CD14-positive monocyte (primary cell): Measurements from ENCODE around the gene NDUFA8. TPM values are rescaled to one million over a fixed set of nuclear protein-coding genes. Genes with fewer than 3 reads are reported as not detected.
A peak's percentile ranks its signal among the peaks of the same experiment; 100 is the strongest.

Experiments used
- DNase-seq, 3 donors: peaks; one replicate each; pipeline ENCODE4 v3.0.0-alpha.2; 2011 to 2022
- H2AFZ ChIP-seq: 2 replicates; pipeline ENCODE4 v1.6.0; 2012; ENCODE audit warnings: mild to moderate bottlenecking, low read depth, low read length, inconsistent platforms; ENCODE audit not compliant: insufficient read depth, poor library complexity, severe bottlenecking
- H3K27ac ChIP-seq, 2 donors: 1 replicate in 1 of 2; 2 replicates in 1 of 2; pipeline ENCODE4 v1.5.1; 2012 to 2013; ENCODE audit warnings: low read length in 2 of 2, control low read depth in 1 of 2, inconsistent platforms in 1 of 2, low read depth in 1 of 2, mild to moderate bottlenecking in 1 of 2
- H3K27me3 ChIP-seq, 2 donors: one replicate each; pipeline versions ENCODE4 v1.6.0 to v1.6.1; 2011 to 2013; ENCODE audit warnings: low read length in 2 of 2; ENCODE audit not compliant: control insufficient read depth in 2 of 2, insufficient read depth in 2 of 2
- H3K36me3 ChIP-seq, 2 donors: replicated peaks in 1 of 2; 1 replicate in 1 of 2; 2 replicates in 1 of 2; pipeline versions ENCODE4 v1.5.1 to v1.6.1; 2012 to 2013; ENCODE audit warnings: low read length in 2 of 2, control low read depth in 1 of 2, inconsistent platforms in 1 of 2, mild to moderate bottlenecking in 1 of 2; ENCODE audit not compliant: insufficient read depth in 2 of 2, control insufficient read depth in 1 of 2
- H3K4me1 ChIP-seq, 2 donors: 1 replicate in 1 of 2; 2 replicates in 1 of 2; pipeline versions ENCODE4 v1.5.1 to v1.6.1; 2012 to 2013; ENCODE audit warnings: low read length in 2 of 2, control low read depth in 1 of 2, inconsistent platforms in 1 of 2, mild to moderate bottlenecking in 1 of 2, moderate library complexity in 1 of 2; ENCODE audit not compliant: insufficient read depth in 2 of 2, control insufficient read depth in 1 of 2
- H3K4me2 ChIP-seq: replicated peaks from 2 replicates; pipeline ENCODE3; 2012; ENCODE audit warnings: low read length, moderate library complexity, mild to moderate bottlenecking; ENCODE audit not compliant: poor library complexity, severe bottlenecking; ENCODE audit errors: extremely low read depth
- H3K4me3 ChIP-seq, 3 experiments: fragments of 200-600 bp in 1 of 3; sonication (generic) in 1 of 3; replicated peaks in 1 of 3; 1 replicate in 2 of 3; 2 replicates in 1 of 3; pipeline ENCODE4 v1.5.1; 2011 to 2013; ENCODE audit warnings: low read length in 3 of 3, mild to moderate bottlenecking in 3 of 3, control low read depth in 2 of 3, low read depth in 2 of 3, inconsistent platforms in 1 of 3, moderate library complexity in 1 of 3
- H3K79me2 ChIP-seq: 2 replicates; pipeline ENCODE4 v1.6.0; 2012; ENCODE audit warnings: mild to moderate bottlenecking, control low read depth, inconsistent platforms, low read length, moderate library complexity; ENCODE audit not compliant: insufficient read depth
- H3K9ac ChIP-seq: 2 replicates; pipeline ENCODE4 v1.6.0; 2017; ENCODE audit warnings: low read length, mild to moderate bottlenecking; ENCODE audit not compliant: insufficient read depth, poor library complexity, severe bottlenecking
- H3K9me3 ChIP-seq, 2 donors: replicated peaks in 1 of 2; 1 replicate in 1 of 2; 2 replicates in 1 of 2; pipeline versions ENCODE4 v1.5.1 to v1.6.1; 2012 to 2013; ENCODE audit warnings: low read length in 2 of 2, control low read depth in 1 of 2; ENCODE audit not compliant: control insufficient read depth in 1 of 2, insufficient read depth in 1 of 2
- H4K20me1 ChIP-seq: 2 replicates; pipeline ENCODE4 v1.6.0; 2012; ENCODE audit warnings: mild to moderate bottlenecking, low read length, control low read depth, moderate library complexity; ENCODE audit not compliant: insufficient read depth
- H3K27ac Mint-ChIP-seq, 7 donors: one replicate each; pipeline ENCODE4 v1.8.0; 2020; ENCODE audit warnings: mild to moderate bottlenecking in 7 of 7, mixed read lengths in 7 of 7, moderate library complexity in 6 of 7, inconsistent platforms in 2 of 7
- H3K27me3 Mint-ChIP-seq, 3 donors: one replicate each; pipeline ENCODE4 v1.8.0; 2021 to 2022; ENCODE audit warnings: low read depth in 3 of 3, mild to moderate bottlenecking in 3 of 3, mixed read lengths in 3 of 3, moderate library complexity in 3 of 3, inconsistent platforms in 1 of 3
- H3K36me3 Mint-ChIP-seq, 2 donors: one replicate each; pipeline ENCODE4 v1.8.0; 2020; ENCODE audit warnings: mixed read lengths in 2 of 2, inconsistent platforms in 1 of 2, mild to moderate bottlenecking in 1 of 2
- H3K4me1 Mint-ChIP-seq: one replicate; pipeline ENCODE4 v1.8.0; 2020; ENCODE audit warnings: mild to moderate bottlenecking, mixed read lengths
- H3K4me3 Mint-ChIP-seq, 2 donors: one replicate each; pipeline ENCODE4 v1.8.0; 2020; ENCODE audit warnings: mild to moderate bottlenecking in 2 of 2, mixed read lengths in 2 of 2, moderate library complexity in 1 of 2
- H3K9me3 Mint-ChIP-seq, 7 donors: one replicate each; pipeline ENCODE4 v1.8.0; 2020 to 2022; ENCODE audit warnings: mixed read lengths in 7 of 7, mild to moderate bottlenecking in 6 of 7, moderate library complexity in 6 of 7, inconsistent platforms in 2 of 7
- WGBS: methylation state at CpG from one replicate; pipeline ENCODE4 v1.1.5; 2013; ENCODE audit warnings: missing lambda C conversion rate; ENCODE audit not compliant: insufficient coverage; 5-methylcytosine and 5-hydroxymethylcytosine counted together
- intact Hi-C, 2 donors: fragments of 100-400 bp; cut with micrococcal nuclease; formaldehyde crosslinking; loops; one replicate each; pipeline versions ENCODE4 v1.15.0 to v1.15.1; 2023
- polyA plus RNA-seq, 3 donors: library from polyadenylated mRNA; depleted of rRNA in 1 of 3; unstranded in 2 of 3; stranded (reverse) in 1 of 3; fragments of 300-500 nt in 2 of 3; fragments of >200 nt in 1 of 3; fragmentation: Illumina TruSeq in 2 of 3; gene quantifications; 1 replicate in 2 of 3; 2 replicates in 1 of 3; pipeline ENCODE4 v1.2.3, GENCODE V29; 2012 to 2021
- TF ChIP-seq, protein P1 (sequence below): fragments of 200-600 bp; IDR thresholded peaks from one replicate; pipeline ENCODE4 v1.8.0; 2022; ENCODE audit warnings: antibody characterized with exemption, mild to moderate bottlenecking

NDUFA8 gene
- polyA plus RNA-seq, 3 donors: 19.6 to 71.2 (median 63.5) TPM

DNA sequence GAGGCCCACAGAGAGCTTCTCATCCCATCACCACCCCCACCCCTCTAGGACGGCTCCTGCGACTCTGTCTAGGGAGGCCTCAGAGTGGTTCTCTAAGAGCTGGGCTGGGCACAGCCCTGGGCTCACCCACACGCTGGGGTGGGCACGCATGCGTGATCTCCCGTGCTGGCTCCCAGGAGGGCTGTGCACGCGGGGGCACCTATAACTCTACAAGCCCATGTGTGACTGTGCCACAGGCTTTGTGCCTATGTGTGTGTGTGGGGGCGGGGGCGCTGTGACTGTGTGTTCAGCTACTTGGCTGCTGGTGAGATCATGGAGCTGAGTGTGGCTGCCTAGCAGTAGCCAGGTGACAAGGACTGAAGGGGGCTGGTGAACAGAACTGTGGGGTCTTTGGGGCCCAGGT lies 32.2 kb downstream of the NDUFA8 start:
- Histone ChIP-seq H3K36me3 (no peaks in the 10 kb centered on the region), H3K9ac (no peak overlapping the region), H3K4me3 (no peak overlapping the region), H3K4me1 (peaks cover 4 to 9% of the 10 kb centered on the region in 2 donors), H4K20me1 (no peaks in the 10 kb centered on the region), H3K9me3 (peaks cover 0 to 5% of the 10 kb centered on the region in 2 donors), H3K27me3 (peaks cover 18 to 34% of the 10 kb centered on the region in 2 donors), H3K4me2 (no peak overlapping the region), H2AFZ (no peak overlapping the region), H3K27ac (no peak overlapping the region), H3K79me2 (no peaks in the 10 kb centered on the region)
- Mint-ChIP-seq H3K36me3 (no peaks in the 10 kb centered on the region), H3K27me3 (peaks cover 38 to 56% (median 47%) of the 10 kb centered on the region in 3 donors), H3K9me3 (peaks cover 0 to 4% (median 1%) of the 10 kb centered on the region in 7 donors), H3K4me1 (peaks cover 12% of the 10 kb centered on the region), H3K4me3 (peak overlapping the region in 1 of 2 donors; percentile 68), H3K27ac (peak overlapping the region in 1 of 7 donors; percentile 16)
- WGBS: 93% methylated on average over 8 of the region's 10 CpGs
- TF ChIP-seq, protein P1, sequence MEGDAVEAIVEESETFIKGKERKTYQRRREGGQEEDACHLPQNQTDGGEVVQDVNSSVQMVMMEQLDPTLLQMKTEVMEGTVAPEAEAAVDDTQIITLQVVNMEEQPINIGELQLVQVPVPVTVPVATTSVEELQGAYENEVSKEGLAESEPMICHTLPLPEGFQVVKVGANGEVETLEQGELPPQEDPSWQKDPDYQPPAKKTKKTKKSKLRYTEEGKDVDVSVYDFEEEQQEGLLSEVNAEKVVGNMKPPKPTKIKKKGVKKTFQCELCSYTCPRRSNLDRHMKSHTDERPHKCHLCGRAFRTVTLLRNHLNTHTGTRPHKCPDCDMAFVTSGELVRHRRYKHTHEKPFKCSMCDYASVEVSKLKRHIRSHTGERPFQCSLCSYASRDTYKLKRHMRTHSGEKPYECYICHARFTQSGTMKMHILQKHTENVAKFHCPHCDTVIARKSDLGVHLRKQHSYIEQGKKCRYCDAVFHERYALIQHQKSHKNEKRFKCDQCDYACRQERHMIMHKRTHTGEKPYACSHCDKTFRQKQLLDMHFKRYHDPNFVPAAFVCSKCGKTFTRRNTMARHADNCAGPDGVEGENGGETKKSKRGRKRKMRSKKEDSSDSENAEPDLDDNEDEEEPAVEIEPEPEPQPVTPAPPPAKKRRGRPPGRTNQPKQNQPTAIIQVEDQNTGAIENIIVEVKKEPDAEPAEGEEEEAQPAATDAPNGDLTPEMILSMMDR: no peak
- no peak for DNase-seq
- intact Hi-C loops: loop anchor here (5.0 to 10.0 kb wide), 3 partner anchors 325 to 687 kb away; no protein-coding TSS in a partner anchor

GRCh38 chr9:122126331-122127261 lies 33.0 kb downstream of the NDUFA8 start:
- no peaks in the 10 kb centered on the region for H3K79me2 ChIP-seq
- peaks cover 38 to 50% (median 43%) of the 10 kb centered on the region in 3 donors for H3K27me3 Mint-ChIP-seq
- H3K4me1 ChIP-seq: peaks cover 4 to 9% of the 10 kb centered on the region in 2 donors
- H3K9me3 Mint-ChIP-seq: peaks cover 0 to 4% (median 1%) of the 10 kb centered on the region in 7 donors
- no peaks in the 10 kb centered on the region for H3K36me3 ChIP-seq
- H2AFZ ChIP-seq: peak overlapping the region; percentile 35
- H3K4me3 ChIP-seq: no peak overlapping the region
- no peak overlapping the region for H3K27ac ChIP-seq
- H3K4me1 Mint-ChIP-seq: peaks cover 12% of the 10 kb centered on the region
- WGBS: 2% methylated on average over 54 of the region's 64 CpGs
- no peaks in the 10 kb centered on the region for H4K20me1 ChIP-seq
- intact Hi-C loops: loop anchor here (5.0 to 10.0 kb wide), 3 partner anchors 326 to 688 kb away; no protein-coding TSS in a partner anchor
- no peak overlapping the region for H3K9ac ChIP-seq
- H3K4me2 ChIP-seq: peak overlapping the region; percentile 26
- DNase-seq: no peak
- H3K4me3 Mint-ChIP-seq: peak overlapping the region; percentile 60 to 86
- TF ChIP-seq, protein P1: no peak
- H3K27ac Mint-ChIP-seq: peak overlapping the region in 1 of 7 donors; percentile 5
- peaks cover 18 to 31% of the 10 kb centered on the region in 2 donors for H3K27me3 ChIP-seq
- H3K36me3 Mint-ChIP-seq: no peaks in the 10 kb centered on the region
- peaks cover 0 to 5% of the 10 kb centered on the region in 2 donors for H3K9me3 ChIP-seq
